Nucleus accumbens (tissue), 56 donors: Measurements from ENCODE around the gene ASXL2.

Source experiments
- DNase-seq, 56 donors: peaks; one replicate each; lab custom pipeline; 2025; lab: John Stamatoyannopoulos, UW

Gene ASXL2

GRCh38 chr2:25808006-25808383 lies 70.3 kb downstream of the ASXL2 start:
- DNase-seq: no peak

GRCh38 chr2:25806941-25807340 lies 71.3 kb downstream of the ASXL2 start:
- DNase-seq: no peak

- no peak for DNase-seq
Observed at GRCh38 chr2:25805987-25806386, 72.3 kb downstream of the ASXL2 start.

DNA sequence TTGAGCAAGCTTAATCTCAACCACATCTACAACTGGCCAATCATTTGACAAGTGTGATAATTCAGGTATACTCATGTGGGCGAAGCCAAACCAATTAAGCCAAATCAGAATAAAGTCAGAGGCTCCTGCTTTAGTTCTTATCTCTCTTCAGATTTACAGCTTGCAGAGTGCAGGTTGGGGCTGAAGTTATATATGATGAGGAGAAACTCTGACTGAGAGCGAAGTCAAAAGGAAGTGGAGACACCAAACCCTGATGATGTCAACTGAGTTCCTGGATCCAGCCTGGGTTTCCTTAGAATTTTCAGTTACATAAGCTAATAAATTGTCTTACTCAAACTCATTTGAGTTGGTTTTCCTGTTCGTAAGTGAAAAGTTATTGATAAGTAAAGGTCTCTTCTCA lies 73.9 kb downstream of the ASXL2 start:
- DNase-seq: no peak

- DNase-seq: no peak
Observed at GRCh38 chr2:25799301-25799700, 79.0 kb downstream of the ASXL2 start.

DNA sequence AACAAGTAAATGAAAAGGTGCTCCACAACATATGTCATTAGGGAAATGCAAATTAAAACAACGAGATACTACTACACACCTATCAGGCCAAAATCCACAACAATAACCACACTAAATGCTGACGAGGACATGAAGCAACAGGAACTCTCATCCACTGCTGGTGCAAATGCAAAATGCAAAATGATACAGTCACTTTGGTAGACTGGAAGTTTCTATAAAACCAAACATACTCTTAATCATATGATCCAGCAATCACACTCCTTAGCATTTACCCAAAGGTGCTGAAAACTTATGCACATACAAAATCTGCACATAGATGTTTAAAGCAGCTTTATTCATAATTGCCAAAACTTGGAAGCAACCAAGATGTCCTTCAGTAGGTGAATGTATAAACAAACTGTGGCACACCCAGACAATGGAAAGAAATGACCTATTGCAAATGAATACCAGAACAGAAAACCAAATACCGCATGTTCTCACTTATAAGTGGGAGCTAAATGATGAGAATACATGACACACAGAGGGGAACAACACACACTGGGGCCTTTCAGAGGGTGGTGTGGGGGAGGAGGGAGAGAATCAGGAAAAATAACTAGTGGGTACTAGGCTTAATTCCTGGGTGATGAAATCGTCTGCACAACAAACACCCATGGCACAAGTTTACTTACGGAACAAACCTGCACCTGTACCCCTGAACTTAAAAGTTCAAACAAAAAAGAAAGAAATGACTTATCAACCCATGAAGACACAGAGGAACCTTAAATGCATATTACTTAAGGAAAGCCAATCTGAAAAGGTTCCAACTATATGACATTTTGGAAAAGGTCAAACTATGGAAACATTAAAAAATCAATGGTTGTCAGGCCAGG lies 80.4 kb downstream of the ASXL2 start:
- DNase-seq: no peak

GRCh38 chr2:25794544-25795276 lies 83.6 kb downstream of the ASXL2 start:
- DNase-seq: no peak

- DNase-seq: no peak
Observed at GRCh38 chr2:25790074-25790790, 88.1 kb downstream of the ASXL2 start.

DNA sequence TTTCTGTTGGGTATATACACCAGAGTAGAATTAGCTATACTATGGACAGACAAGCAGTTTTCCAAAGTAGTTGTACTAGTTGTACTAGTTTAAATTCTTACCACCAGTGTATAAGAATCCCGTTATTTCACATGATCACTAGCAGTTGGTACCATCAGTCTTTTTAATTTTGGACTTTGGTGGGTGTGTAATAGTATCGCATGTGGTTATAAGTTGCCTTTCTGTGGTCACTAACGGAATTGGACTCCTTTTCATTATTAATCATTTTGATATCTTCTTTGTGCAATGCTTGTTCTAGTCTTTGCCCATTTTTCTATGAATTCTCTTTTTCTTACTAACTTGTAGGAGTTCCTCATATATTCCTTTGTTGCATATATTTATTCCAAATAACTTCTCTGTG lies 89.8 kb downstream of the ASXL2 start:
- no peak for DNase-seq

DNA sequence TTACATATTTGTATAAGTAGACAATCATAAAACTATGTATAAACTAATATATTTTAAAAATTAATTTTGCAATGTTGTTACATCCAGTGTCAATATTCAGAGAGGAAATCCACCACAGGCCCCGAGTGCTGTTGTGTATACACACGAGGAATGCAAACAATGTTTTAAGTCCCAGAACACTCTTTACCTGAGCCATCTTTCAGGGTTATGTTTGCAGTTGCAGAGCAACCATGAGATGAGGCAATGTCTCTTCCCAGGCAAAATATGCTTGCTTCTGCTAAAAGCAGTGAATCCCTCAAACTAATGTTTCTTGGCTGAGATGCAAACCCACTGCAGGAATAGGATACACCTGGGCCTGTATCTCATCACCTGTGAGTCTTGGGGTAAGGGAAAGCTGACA lies 91.3 kb downstream of the ASXL2 start:
- no peak for DNase-seq

DNA sequence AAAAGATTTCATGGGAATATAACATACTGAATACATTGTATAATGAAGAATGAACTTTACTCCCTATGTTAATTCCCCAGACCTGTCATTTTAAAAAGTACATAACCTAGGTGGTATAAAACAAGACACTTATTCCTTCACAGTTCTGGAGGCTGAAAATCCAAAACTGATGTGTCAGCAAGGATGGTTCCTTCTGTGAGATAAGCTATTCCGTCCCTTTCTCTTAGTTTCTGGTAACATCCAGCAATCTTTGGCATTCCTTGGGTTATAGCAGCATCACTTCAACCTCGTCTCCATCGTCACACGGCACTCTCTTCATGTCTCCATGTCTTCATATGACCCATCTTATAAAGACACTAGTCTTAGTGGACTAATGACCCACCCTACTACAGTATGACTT lies 93.9 kb downstream of the ASXL2 start:
- DNase-seq: no peak

DNA sequence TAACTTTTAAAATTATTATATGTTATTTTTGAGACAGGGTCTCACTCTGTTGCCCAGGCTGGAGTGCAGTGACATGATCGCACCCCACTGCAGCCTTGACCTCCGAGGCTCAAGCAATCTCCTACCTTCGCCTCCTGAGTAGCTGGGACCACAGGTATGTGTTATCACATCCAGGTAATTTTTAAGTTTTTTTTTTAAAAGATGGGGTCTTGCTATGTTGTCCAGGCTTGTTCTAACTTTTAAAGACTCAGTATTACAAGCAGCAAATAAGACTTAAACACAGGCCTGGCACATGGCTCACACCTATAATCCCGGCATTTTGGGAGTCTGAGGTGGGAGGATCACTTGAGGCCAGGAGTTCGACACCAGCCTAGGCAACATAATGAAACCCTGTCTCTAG lies 101.2 kb downstream of the ASXL2 start:
- no peak for DNase-seq

GRCh38 chr2:25772078-25772477 lies 106.2 kb downstream of the ASXL2 start:
- no peak for DNase-seq

DNA sequence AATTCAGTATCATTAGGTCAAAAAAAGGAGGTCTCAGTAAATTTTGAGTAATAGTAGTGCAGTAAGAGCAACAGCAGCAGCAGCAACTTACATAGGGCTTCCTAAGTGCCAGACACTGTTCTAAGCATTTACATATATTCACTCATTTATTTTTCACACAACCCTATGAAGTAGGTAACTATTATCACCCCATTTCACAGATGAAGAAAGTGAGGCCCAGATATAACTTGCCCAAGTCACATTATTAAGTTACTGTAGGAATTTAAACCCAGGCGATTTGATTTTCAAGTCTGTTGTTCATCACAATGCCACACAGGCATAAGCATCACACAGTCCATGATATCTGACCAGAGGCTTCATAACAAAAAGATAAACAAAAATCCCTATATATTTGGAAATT lies 114.7 kb downstream of the ASXL2 start:
- no peak for DNase-seq

DNA sequence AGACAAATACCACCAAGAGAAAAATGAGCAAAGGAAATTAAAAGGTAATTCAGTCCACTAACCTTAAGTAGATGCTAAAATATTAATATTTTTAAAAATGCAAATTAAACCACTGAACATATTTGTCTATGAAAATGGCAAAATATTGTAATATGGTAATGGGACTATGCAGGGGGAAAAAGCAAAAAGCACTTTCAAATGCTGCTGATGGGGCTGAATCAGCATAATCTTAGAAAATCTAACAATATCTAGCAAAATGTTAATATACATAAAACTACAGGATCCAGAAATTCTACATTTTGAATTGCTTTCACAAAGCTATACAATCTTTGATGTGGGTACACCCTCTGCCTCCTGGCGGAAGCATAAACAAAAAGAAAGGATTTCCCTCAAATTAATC lies 118.0 kb downstream of the ASXL2 start:
- DNase-seq: no peak

DNA sequence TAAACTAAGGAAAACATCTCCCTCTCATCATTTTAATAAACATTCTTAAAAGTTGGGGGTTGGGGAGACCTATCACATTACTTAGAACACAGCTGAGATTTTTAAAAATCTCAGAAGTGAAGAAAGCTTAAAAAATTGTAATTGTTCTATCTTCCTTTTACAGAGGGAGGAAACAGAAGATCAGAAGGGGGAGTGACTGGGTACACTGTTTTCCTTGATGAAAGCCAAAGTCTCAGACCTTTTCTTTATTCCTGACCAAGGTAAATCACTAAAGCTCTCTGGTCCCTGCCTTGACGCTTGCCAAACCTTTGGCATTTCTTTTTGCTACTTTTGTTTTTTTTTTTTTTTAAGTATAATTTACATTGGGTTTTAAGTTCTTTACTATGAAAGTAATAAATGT lies 119.9 kb downstream of the ASXL2 start:
- DNase-seq: no peak

GRCh38 chr2:25757906-25758305 lies 120.4 kb downstream of the ASXL2 start:
- no peak for DNase-seq

DNA sequence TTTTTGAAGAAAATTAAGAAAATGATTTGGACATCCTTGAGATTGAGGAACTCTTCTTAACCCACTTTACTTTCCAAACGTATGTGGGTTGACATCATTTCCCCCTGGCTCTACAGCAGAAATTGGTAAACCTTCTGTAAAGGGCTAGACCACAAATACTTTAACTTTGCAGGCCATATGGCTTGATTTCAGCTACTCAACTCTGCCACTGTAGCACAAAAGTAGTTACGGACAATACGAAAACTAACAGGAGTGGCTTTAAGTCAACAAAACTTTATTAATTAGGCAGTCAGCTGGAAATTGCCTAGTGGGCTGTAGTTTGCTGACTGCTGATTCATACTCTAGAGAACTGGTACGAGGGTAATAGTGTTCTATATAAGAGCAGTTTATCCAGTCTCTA lies 121.8 kb downstream of the ASXL2 start:
- no peak for DNase-seq

DNA sequence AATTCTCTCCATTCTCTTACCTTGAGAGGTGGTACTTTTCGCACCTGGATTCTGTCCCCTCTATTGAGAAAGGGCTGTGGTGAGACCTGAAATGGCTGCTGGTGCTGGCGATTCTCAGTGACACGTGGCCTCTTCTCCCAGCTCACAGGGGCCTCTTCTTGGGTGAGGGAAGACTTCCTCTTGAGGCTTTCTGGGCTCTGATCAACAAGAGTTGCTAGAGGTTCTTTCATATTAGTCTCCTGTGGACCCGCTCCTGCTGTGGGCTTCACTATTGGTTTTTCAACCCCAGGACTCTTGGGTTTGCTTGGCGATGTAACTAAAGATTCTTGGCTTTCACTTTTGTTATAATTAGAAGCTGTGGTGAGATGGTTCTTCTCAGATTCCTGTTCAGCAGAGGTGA lies 128.6 kb downstream of the ASXL2 start:
- DNase-seq: no peak

DNA sequence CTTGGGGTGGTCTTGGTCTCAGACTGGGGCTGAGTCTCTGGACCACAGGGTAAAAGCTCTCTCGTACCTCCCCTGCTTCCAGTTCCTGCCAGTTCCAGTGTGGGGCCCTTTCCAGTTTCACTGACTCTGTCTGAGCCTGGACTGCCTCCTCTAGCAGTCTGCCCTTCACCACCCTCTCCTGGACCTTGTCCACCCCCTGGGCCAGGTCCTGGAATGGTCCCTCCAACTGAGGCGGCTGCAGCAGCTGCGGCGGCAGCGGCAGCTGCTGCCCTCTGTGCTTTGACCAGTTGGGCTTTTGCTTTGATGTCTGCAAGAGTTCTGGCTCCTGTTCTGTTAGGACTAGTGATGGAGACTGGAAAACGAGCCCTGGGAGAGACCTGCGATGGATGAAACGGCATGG lies 134.2 kb downstream of the ASXL2 start:
- DNase-seq: no peak

- peak in 1 of 56 donors; percentile 23 for DNase-seq
Observed at GRCh38 chr2:25743132-25743830, 135.0 kb downstream of the ASXL2 start.
